ENCODE measurements around the gene BICC1. TPM values are rescaled to one million over a fixed set of nuclear protein-coding genes. Genes with fewer than 3 reads are reported as not detected.

The BICC1 gene
- total RNA-seq, 1 donor from 2014 or later, result 0.12 TPM

GRCh38 chr10:58810751-58811150 is 298.1 kb downstream of the BICC1 start:
- no peak for TF ChIP-seq CTCF (IDR thresholded peaks at IDR 0.05; ENCODE audit: partially characterized antibody, unreplicated experiment)
- DNase-seq, result no peak
- no peaks in the 10 kb centered on the region for H3K27me3 Mint-ChIP-seq (ENCODE audit: unreplicated experiment)
- H3K4me1 Mint-ChIP-seq (ENCODE audit: low read depth, unreplicated experiment), result no peaks in the 10 kb centered on the region
- no peak overlapping the region for H3K4me3 Mint-ChIP-seq (ENCODE audit: unreplicated experiment)
- no peaks in the 10 kb centered on the region for H3K9me3 Mint-ChIP-seq (ENCODE audit: unreplicated experiment)
- no peaks in the 10 kb centered on the region for H3K36me3 Mint-ChIP-seq (ENCODE audit: unreplicated experiment)
- H3K27ac Mint-ChIP-seq (ENCODE audit: unreplicated experiment), result no peak overlapping the region

DNA sequence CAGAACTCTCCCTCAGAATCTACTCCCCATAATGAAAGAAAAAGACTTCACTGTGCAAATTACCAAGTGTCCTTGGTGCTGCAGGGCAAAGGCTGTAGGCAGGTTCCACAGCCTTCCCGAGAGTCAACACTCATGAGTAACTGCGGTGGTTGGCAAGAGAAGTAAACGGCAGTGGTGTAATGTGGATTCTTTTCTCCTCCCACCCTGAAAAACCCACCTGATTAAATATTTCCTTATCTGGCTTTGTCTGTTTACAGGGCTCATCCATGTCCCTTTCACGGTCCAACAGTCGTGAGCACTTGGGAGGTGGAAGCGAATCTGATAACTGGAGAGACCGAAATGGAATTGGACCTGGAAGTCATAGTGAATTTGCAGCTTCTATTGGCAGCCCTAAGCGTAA is 300.9 kb downstream of the BICC1 start:
- Mint-ChIP-seq H3K27me3 (ENCODE audit: unreplicated experiment) (no peaks in the 10 kb centered on the region), H3K4me1 (ENCODE audit: low read depth, unreplicated experiment) (peaks cover 5% of the 10 kb centered on the region), H3K9me3 (ENCODE audit: unreplicated experiment) (no peaks in the 10 kb centered on the region), H3K27ac (ENCODE audit: unreplicated experiment) (no peak overlapping the region), H3K4me3 (ENCODE audit: unreplicated experiment) (no peak overlapping the region), H3K36me3 (ENCODE audit: unreplicated experiment) (no peaks in the 10 kb centered on the region)
- DNase-seq, result no peak
- TF ChIP-seq CTCF (IDR thresholded peaks at IDR 0.05; ENCODE audit: partially characterized antibody, unreplicated experiment), result no peak

DNA sequence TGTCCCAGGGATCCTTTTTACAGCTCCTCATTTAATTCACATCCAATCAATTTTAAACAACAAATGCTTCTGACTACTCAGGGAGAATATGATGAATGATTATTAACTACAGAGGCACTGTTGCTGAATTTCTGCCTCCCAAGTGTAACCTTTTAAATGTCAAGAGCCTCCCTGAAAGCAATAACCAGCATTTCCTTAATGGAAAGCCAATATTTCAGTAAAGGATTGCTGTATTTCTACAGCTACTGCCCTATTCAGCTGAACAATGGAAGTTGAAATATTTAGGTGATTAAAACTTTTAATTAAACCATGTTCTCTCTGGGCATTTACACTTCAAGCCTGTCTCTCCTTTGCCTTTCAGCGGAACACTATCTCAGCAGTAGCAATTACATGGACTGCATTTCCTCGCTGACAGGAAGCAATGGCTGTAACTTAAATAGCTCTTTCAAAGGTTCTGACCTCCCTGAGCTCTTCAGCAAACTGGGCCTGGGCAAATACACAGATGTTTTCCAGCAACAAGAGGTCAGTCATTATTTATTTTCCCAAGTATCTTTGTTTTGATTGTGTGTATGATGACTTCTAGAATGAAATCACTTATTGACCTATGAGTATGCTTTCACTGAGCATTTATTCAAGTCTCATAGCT is 304.7 kb downstream of the BICC1 start:
- Mint-ChIP-seq H3K9me3 (ENCODE audit: unreplicated experiment) (no peaks in the 10 kb centered on the region), H3K36me3 (ENCODE audit: unreplicated experiment) (no peaks in the 10 kb centered on the region), H3K4me3 (ENCODE audit: unreplicated experiment) (no peak overlapping the region), H3K27me3 (ENCODE audit: unreplicated experiment) (no peaks in the 10 kb centered on the region), H3K27ac (ENCODE audit: unreplicated experiment) (no peak overlapping the region), H3K4me1 (ENCODE audit: low read depth, unreplicated experiment) (peaks cover 13% of the 10 kb centered on the region)
- TF ChIP-seq CTCF (IDR thresholded peaks at IDR 0.05; ENCODE audit: partially characterized antibody, unreplicated experiment), result no peak
- no peak for DNase-seq

GRCh38 chr10:58818900-58819299 is 306.2 kb downstream of the BICC1 start:
- Mint-ChIP-seq H3K4me1 (ENCODE audit: low read depth, unreplicated experiment) (peaks cover 13% of the 10 kb centered on the region), H3K9me3 (ENCODE audit: unreplicated experiment) (no peaks in the 10 kb centered on the region), H3K36me3 (ENCODE audit: unreplicated experiment) (no peaks in the 10 kb centered on the region), H3K27me3 (ENCODE audit: unreplicated experiment) (no peaks in the 10 kb centered on the region), H3K27ac (ENCODE audit: unreplicated experiment) (no peak overlapping the region), H3K4me3 (ENCODE audit: unreplicated experiment) (no peak overlapping the region)
- no peak for TF ChIP-seq CTCF (IDR thresholded peaks at IDR 0.05; ENCODE audit: partially characterized antibody, unreplicated experiment)
- DNase-seq, result no peak

DNA sequence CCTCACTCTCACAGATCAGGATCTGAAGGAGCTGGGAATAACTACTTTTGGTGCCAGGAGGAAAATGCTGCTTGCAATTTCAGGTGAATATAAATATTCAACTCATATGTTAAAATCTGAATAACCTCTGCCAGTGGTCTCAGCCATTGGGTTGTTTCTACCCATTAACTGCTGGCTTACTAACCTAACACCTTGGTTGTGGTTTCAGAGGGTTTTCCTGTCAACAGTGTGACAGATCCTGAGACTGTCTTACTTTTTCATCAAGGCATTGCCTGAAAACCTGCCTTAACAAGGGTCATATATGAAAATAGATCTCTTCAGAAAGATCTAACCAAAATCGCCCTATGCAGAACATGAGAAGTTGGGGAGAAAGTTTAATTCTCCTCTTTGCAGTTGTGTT is 307.7 kb downstream of the BICC1 start:
- no peak for DNase-seq
- Mint-ChIP-seq H3K4me1 (ENCODE audit: low read depth, unreplicated experiment) (peaks cover 13% of the 10 kb centered on the region), H3K9me3 (ENCODE audit: unreplicated experiment) (no peaks in the 10 kb centered on the region), H3K27me3 (ENCODE audit: unreplicated experiment) (no peaks in the 10 kb centered on the region), H3K36me3 (ENCODE audit: unreplicated experiment) (no peaks in the 10 kb centered on the region), H3K4me3 (ENCODE audit: unreplicated experiment) (no peak overlapping the region), H3K27ac (ENCODE audit: unreplicated experiment) (no peak overlapping the region)
- no peak for TF ChIP-seq CTCF (IDR thresholded peaks at IDR 0.05; ENCODE audit: partially characterized antibody, unreplicated experiment)

All from glutamatergic neuron (in vitro differentiated cells).